ENCODE measurements around the gene EFCAB9.

EFCAB9 gene

GRCh38 chr5:172187118-172188032, 6.6 kb upstream of the EFCAB9 start:
- H3K9me3 ChIP-seq (ENCODE audit: control insufficient read depth, low read length), result no peaks in the 10 kb centered on the region
- H3K4me2 ChIP-seq (ENCODE audit: low read length), result peak overlapping the region; percentile 82
- H3K4me1 ChIP-seq, result no peaks in the 10 kb centered on the region
- no peaks in the 10 kb centered on the region for H3K27me3 ChIP-seq (ENCODE audit: control insufficient read depth, insufficient read depth, low read length)
- peak overlapping the region; percentile 35 for H3K9ac ChIP-seq
- no peaks in the 10 kb centered on the region for H3K79me2 ChIP-seq
- no peaks in the 10 kb centered on the region for H3K36me3 ChIP-seq (ENCODE audit: control insufficient read depth, insufficient read depth, low read length)
- H3K4me3 ChIP-seq (ENCODE audit: low read depth, low read length), result peak overlapping the region; percentile 70
- H3K27ac ChIP-seq, result peak overlapping the region; percentile 68
- H2AFZ ChIP-seq, result peak overlapping the region; percentile 99
- TF ChIP-seq CTCF (IDR thresholded peaks at IDR 0.05), result no peak

GRCh38 chr5:172188033-172188892, 5.7 kb upstream of the EFCAB9 start, which contains the start of gene STK10:
TSS of gene STK10 (minus strand) at chr5:172188224. CDS start at chr5:172188042, 182 bp downstream.
- TF ChIP-seq CTCF (IDR thresholded peaks at IDR 0.05), result peak; percentile 90
- no peaks in the 10 kb centered on the region for H3K4me1 ChIP-seq
- H3K79me2 ChIP-seq, result no peaks in the 10 kb centered on the region
- peak within 1 kb of the TSS; percentile 99 for H2AFZ ChIP-seq
- H3K4me3 ChIP-seq (ENCODE audit: low read depth, low read length), result peak within 1 kb of the TSS; percentile 70
- no peaks in the 10 kb centered on the region for H3K27me3 ChIP-seq (ENCODE audit: control insufficient read depth, insufficient read depth, low read length)
- H3K9me3 ChIP-seq (ENCODE audit: control insufficient read depth, low read length), result no peaks in the 10 kb centered on the region
- peak within 1 kb of the TSS; percentile 82 for H3K4me2 ChIP-seq (ENCODE audit: low read length)
- no peaks in the 10 kb centered on the region for H3K36me3 ChIP-seq (ENCODE audit: control insufficient read depth, insufficient read depth, low read length)
- H3K9ac ChIP-seq, result peak within 1 kb of the TSS; percentile 35
- peak within 1 kb of the TSS; percentile 68 for H3K27ac ChIP-seq

- Histone ChIP-seq H3K27me3 (ENCODE audit: control insufficient read depth, insufficient read depth, low read length) (no peaks in the 10 kb centered on the region), H3K79me2 (no peaks in the 10 kb centered on the region), H3K9me3 (ENCODE audit: control insufficient read depth, low read length) (no peaks in the 10 kb centered on the region), H3K27ac (peak overlapping the region; percentile 18), H3K4me3 (ENCODE audit: low read depth, low read length) (no peak overlapping the region), H3K36me3 (ENCODE audit: control insufficient read depth, insufficient read depth, low read length) (no peaks in the 10 kb centered on the region), H3K4me2 (ENCODE audit: low read length) (peak overlapping the region; percentile 82), H2AFZ (peak overlapping the region; percentile 99), H3K9ac (no peak overlapping the region), H3K4me1 (no peaks in the 10 kb centered on the region)
- no peak for TF ChIP-seq CTCF (IDR thresholded peaks at IDR 0.05)
These were observed 4.9 kb upstream of the EFCAB9 start for GRCh38 chr5:172188893-172189692.

GRCh38 chr5:172189693-172190296, 4.2 kb upstream of the EFCAB9 start:
- no peak for TF ChIP-seq CTCF (IDR thresholded peaks at IDR 0.05)
- H3K4me1 ChIP-seq, result no peaks in the 10 kb centered on the region
- peak overlapping the region; percentile 43 for H2AFZ ChIP-seq
- H3K27me3 ChIP-seq (ENCODE audit: control insufficient read depth, insufficient read depth, low read length), result no peaks in the 10 kb centered on the region
- H3K79me2 ChIP-seq, result no peaks in the 10 kb centered on the region
- H3K4me3 ChIP-seq (ENCODE audit: low read depth, low read length), result no peak overlapping the region
- H3K36me3 ChIP-seq (ENCODE audit: control insufficient read depth, insufficient read depth, low read length), result no peaks in the 10 kb centered on the region
- no peak overlapping the region for H3K4me2 ChIP-seq (ENCODE audit: low read length)
- no peaks in the 10 kb centered on the region for H3K9me3 ChIP-seq (ENCODE audit: control insufficient read depth, low read length)
- no peak overlapping the region for H3K27ac ChIP-seq
- no peak overlapping the region for H3K9ac ChIP-seq
